GM19099 (cell line): ENCODE measurements around the gene ESCO1.

Experiments used
- POLR2A ChIP-seq: IDR thresholded peaks from 3 replicates; pipeline ENCODE4 v1.6.1; 2011; ENCODE audit warnings: low read depth; ENCODE audit not compliant: insufficient read length; ENCODE audit errors: extremely low read depth

Gene ESCO1

GRCh38 chr18:21509062-21509461 lies 91.4 kb downstream of the ESCO1 start:
- TF ChIP-seq POLR2A, result no peak

- no peak for TF ChIP-seq POLR2A
These were observed 92.4 kb downstream of the ESCO1 start for GRCh38 chr18:21507913-21508701.

- TF ChIP-seq POLR2A, result no peak
These were observed 97.8 kb downstream of the ESCO1 start for GRCh38 chr18:21502661-21503060.

- no peak for TF ChIP-seq POLR2A
These were observed 100.5 kb downstream of the ESCO1 start for GRCh38 chr18:21499997-21500396.

GRCh38 chr18:21496277-21496835 lies 104.1 kb downstream of the ESCO1 start:
- TF ChIP-seq POLR2A, result no peak

GRCh38 chr18:21490748-21491147 lies 109.8 kb downstream of the ESCO1 start:
- no peak for TF ChIP-seq POLR2A

GRCh38 chr18:21489919-21490495 lies 110.5 kb downstream of the ESCO1 start:
- no peak for TF ChIP-seq POLR2A

- no peak for TF ChIP-seq POLR2A
These were observed 111.3 kb downstream of the ESCO1 start for GRCh38 chr18:21489119-21489750.

- no peak for TF ChIP-seq POLR2A
These were observed 113.5 kb downstream of the ESCO1 start for GRCh38 chr18:21486905-21487437.

GRCh38 chr18:21484851-21485636 lies 115.5 kb downstream of the ESCO1 start:
- no peak for TF ChIP-seq POLR2A

- TF ChIP-seq POLR2A, result no peak
These were observed 117.5 kb downstream of the ESCO1 start for GRCh38 chr18:21483051-21483450.

GRCh38 chr18:21481739-21482138 lies 118.8 kb downstream of the ESCO1 start:
- TF ChIP-seq POLR2A, result no peak

- TF ChIP-seq POLR2A, result no peak
These were observed 120.8 kb downstream of the ESCO1 start for GRCh38 chr18:21479721-21480120.
